HG02623 (cell line): ENCODE measurements around the gene RIMKLB.
"Not testable (repeated sequence)": the region's sequence is repeated elsewhere in the genome, so short reads cannot be mapped to it uniquely, and the experiment has no call there.

Source experiments
- ATAC-seq: cut with Tn5 transposase; IDR thresholded peaks from one replicate; pipeline ENCODE4 v1.9.1; 2021; ENCODE audit warnings: moderate library complexity; ENCODE audit not compliant: unreplicated experiment

The RIMKLB gene

GRCh38 chr12:8813572-8814357 lies 116.0 kb downstream of the RIMKLB start:
- no peak for ATAC-seq

GRCh38 chr12:8816448-8817050 lies 118.8 kb downstream of the RIMKLB start:
- ATAC-seq, result no peak

- no peak for ATAC-seq
Measured at GRCh38 chr12:8817856-8818255, 120.1 kb downstream of the RIMKLB start.

- ATAC-seq, result no peak
Measured at GRCh38 chr12:8818526-8818925, 120.7 kb downstream of the RIMKLB start.

GRCh38 chr12:8819666-8819980 lies 121.8 kb downstream of the RIMKLB start:
- ATAC-seq, result no peak

- not testable (repeated sequence) for ATAC-seq
Measured at GRCh38 chr12:8820676-8821407, 123.1 kb downstream of the RIMKLB start.

GRCh38 chr12:8821591-8821990 lies 123.8 kb downstream of the RIMKLB start:
- ATAC-seq, result no peak

- ATAC-seq, result no peak
Measured at GRCh38 chr12:8822298-8822697, 124.5 kb downstream of the RIMKLB start, which contains the start of gene A2ML1. A2ML1 (plus strand) TSS chr12:8822621; CDS start chr12:8822652, 31 bp downstream.

- ATAC-seq, result no peak
Measured at GRCh38 chr12:8823565-8824300, 125.9 kb downstream of the RIMKLB start.

- ATAC-seq, result no peak
Measured at GRCh38 chr12:8827551-8828256, 129.9 kb downstream of the RIMKLB start.

- no peak for ATAC-seq
Measured at GRCh38 chr12:8828257-8829124, 130.7 kb downstream of the RIMKLB start.

GRCh38 chr12:8829125-8829518 lies 131.3 kb downstream of the RIMKLB start:
- no peak for ATAC-seq

- ATAC-seq, result no peak
Measured at GRCh38 chr12:8829621-8830020, 131.8 kb downstream of the RIMKLB start.

- ATAC-seq, result no peak
Measured at GRCh38 chr12:8831116-8831515, 133.3 kb downstream of the RIMKLB start.

- ATAC-seq, result no peak
Measured at GRCh38 chr12:8832500-8832899, 134.7 kb downstream of the RIMKLB start.
